Measurements from ENCODE around the gene BAHCC1. TPM values are rescaled to one million over a fixed set of nuclear protein-coding genes. Genes with fewer than 3 reads are reported as not detected.

Gene BAHCC1
- total and polyA plus RNA-seq, 9 of the 15 experiments (the other 6 are each of a cell fraction or from before 2014, with no cell fraction given) = 0.14 to 26.9 (median 5.0) TPM

- TF ChIP-seq MAZ (CRISPR knock-in tag; conservative IDR thresholded peaks at IDR 0.05 in 1 of 2, IDR thresholded peaks at IDR 0.05 in 1 of 2) (peak; percentile 27 to 82; a peak in 3 of 4 replicates), ARHGAP35 (IDR thresholded peaks at IDR 0.05; ENCODE audit: partially characterized antibody) (no peak), CBFA2T2 (conservative IDR thresholded peaks at IDR 0.05) (no peak), ARID2 (IDR thresholded peaks at IDR 0.05) (0 out of 2 replicates have a peak, but pooled peaks have one; percentile 22), ZNF444 (CRISPR knock-in tag; IDR thresholded peaks at IDR 0.05) (no peak), MED1 (CRISPR knock-in tag; IDR thresholded peaks at IDR 0.05; ENCODE audit: borderline replicate concordance) (no peak), ZSCAN29 (IDR thresholded peaks at IDR 0.05) (peak; percentile 86), SAFB2 (IDR thresholded peaks at IDR 0.05; ENCODE audit: borderline replicate concordance, low read depth, low read length, severe bottlenecking) (no peak), ETV6 (IDR thresholded peaks at IDR 0.05; ENCODE audit: borderline replicate concordance in 1 of 2, low read depth in 2 of 2, low read length in 1 of 2) (no peak), ETV6 (CRISPR knock-in tag; IDR thresholded peaks at IDR 0.05; ENCODE audit: borderline replicate concordance) (no peak), NFE2 (IDR thresholded peaks at IDR 0.05; ENCODE audit: low read depth) (no peak), RUNX1 (IDR thresholded peaks at IDR 0.05; ENCODE audit: low read depth) (no peak), SMARCC2 (IDR thresholded peaks at IDR 0.05; ENCODE audit: low read depth) (no peak), MNT (conservative IDR thresholded peaks at IDR 0.05) (peak in 1 of 2 experiments; percentile 41; a peak in 1 of 4 replicates), CREBBP (IDR thresholded peaks at IDR 0.05; ENCODE audit: low read depth, low read length) (no peak), TGIF2 (CRISPR knock-in tag; IDR thresholded peaks at IDR 0.05) (no peak), HEY1 (CRISPR knock-in tag; IDR thresholded peaks at IDR 0.05; ENCODE audit: borderline replicate concordance) (no peak), BRD4 (IDR thresholded peaks at IDR 0.05) (peak; percentile 76; the same call in 1 of the 2 replicates), GABPB1 (CRISPR knock-in tag; IDR thresholded peaks at IDR 0.05) (peak; percentile 35; the same call in 1 of the 2 replicates), CBFA2T3 (IDR thresholded peaks at IDR 0.05) (no peak)
- TF ChIP-seq, protein P1, sequence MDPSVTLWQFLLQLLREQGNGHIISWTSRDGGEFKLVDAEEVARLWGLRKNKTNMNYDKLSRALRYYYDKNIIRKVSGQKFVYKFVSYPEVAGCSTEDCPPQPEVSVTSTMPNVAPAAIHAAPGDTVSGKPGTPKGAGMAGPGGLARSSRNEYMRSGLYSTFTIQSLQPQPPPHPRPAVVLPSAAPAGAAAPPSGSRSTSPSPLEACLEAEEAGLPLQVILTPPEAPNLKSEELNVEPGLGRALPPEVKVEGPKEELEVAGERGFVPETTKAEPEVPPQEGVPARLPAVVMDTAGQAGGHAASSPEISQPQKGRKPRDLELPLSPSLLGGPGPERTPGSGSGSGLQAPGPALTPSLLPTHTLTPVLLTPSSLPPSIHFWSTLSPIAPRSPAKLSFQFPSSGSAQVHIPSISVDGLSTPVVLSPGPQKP (CRISPR knock-in tag; IDR thresholded peaks at IDR 0.05) = no peak
- TF ChIP-seq, protein P2, sequence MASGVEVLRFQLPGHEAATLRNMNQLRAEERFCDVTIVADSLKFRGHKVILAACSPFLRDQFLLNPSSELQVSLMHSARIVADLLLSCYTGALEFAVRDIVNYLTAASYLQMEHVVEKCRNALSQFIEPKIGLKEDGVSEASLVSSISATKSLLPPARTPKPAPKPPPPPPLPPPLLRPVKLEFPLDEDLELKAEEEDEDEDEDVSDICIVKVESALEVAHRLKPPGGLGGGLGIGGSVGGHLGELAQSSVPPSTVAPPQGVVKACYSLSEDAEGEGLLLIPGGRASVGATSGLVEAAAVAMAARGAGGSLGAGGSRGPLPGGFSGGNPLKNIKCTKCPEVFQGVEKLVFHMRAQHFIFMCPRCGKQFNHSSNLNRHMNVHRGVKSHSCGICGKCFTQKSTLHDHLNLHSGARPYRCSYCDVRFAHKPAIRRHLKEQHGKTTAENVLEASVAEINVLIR (CRISPR knock-in tag; IDR thresholded peaks at IDR 0.05) = peak; percentile 24; the same call in 1 of the 2 replicates
- TF ChIP-seq, protein P3, sequence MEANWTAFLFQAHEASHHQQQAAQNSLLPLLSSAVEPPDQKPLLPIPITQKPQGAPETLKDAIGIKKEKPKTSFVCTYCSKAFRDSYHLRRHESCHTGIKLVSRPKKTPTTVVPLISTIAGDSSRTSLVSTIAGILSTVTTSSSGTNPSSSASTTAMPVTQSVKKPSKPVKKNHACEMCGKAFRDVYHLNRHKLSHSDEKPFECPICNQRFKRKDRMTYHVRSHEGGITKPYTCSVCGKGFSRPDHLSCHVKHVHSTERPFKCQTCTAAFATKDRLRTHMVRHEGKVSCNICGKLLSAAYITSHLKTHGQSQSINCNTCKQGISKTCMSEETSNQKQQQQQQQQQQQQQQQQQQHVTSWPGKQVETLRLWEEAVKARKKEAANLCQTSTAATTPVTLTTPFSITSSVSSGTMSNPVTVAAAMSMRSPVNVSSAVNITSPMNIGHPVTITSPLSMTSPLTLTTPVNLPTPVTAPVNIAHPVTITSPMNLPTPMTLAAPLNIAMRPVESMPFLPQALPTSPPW (CRISPR knock-in tag; IDR thresholded peaks at IDR 0.05) = peak; percentile 70
Observed at GRCh38 chr17:81387100-81388090, 7.9 kb upstream of the BAHCC1 start (continued).
